CD14-positive monocyte (primary cell): ENCODE results near the gene FABP7. TPM values are rescaled to one million over a fixed set of nuclear protein-coding genes. Genes with fewer than 3 reads are reported as not detected.

Source experiments
- DNase-seq, 3 donors: peaks; one replicate each; pipeline ENCODE4 v3.0.0-alpha.2; 2011 to 2022
- H2AFZ ChIP-seq: 2 replicates; pipeline ENCODE4 v1.6.0; 2012; ENCODE audit warnings: mild to moderate bottlenecking, low read depth, low read length, inconsistent platforms; ENCODE audit not compliant: insufficient read depth, poor library complexity, severe bottlenecking
- H3K27ac ChIP-seq, 2 donors: 1 replicate in 1 of 2; 2 replicates in 1 of 2; pipeline ENCODE4 v1.5.1; 2012 to 2013; ENCODE audit warnings: low read length in 2 of 2, control low read depth in 1 of 2, inconsistent platforms in 1 of 2, low read depth in 1 of 2, mild to moderate bottlenecking in 1 of 2
- H3K27me3 ChIP-seq, 2 donors: one replicate each; pipeline versions ENCODE4 v1.6.0 to v1.6.1; 2011 to 2013; ENCODE audit warnings: low read length in 2 of 2; ENCODE audit not compliant: control insufficient read depth in 2 of 2, insufficient read depth in 2 of 2
- H3K36me3 ChIP-seq, 2 donors: replicated peaks in 1 of 2; 1 replicate in 1 of 2; 2 replicates in 1 of 2; pipeline versions ENCODE4 v1.5.1 to v1.6.1; 2012 to 2013; ENCODE audit warnings: low read length in 2 of 2, control low read depth in 1 of 2, inconsistent platforms in 1 of 2, mild to moderate bottlenecking in 1 of 2; ENCODE audit not compliant: insufficient read depth in 2 of 2, control insufficient read depth in 1 of 2
- H3K4me1 ChIP-seq, 2 donors: 1 replicate in 1 of 2; 2 replicates in 1 of 2; pipeline versions ENCODE4 v1.5.1 to v1.6.1; 2012 to 2013; ENCODE audit warnings: low read length in 2 of 2, control low read depth in 1 of 2, inconsistent platforms in 1 of 2, mild to moderate bottlenecking in 1 of 2, moderate library complexity in 1 of 2; ENCODE audit not compliant: insufficient read depth in 2 of 2, control insufficient read depth in 1 of 2
- H3K4me2 ChIP-seq: replicated peaks from 2 replicates; pipeline ENCODE3; 2012; ENCODE audit warnings: low read length, moderate library complexity, mild to moderate bottlenecking; ENCODE audit not compliant: poor library complexity, severe bottlenecking; ENCODE audit errors: extremely low read depth
- H3K4me3 ChIP-seq, 3 experiments: fragments of 200-600 bp in 1 of 3; sonication (generic) in 1 of 3; replicated peaks in 1 of 3; 1 replicate in 2 of 3; 2 replicates in 1 of 3; pipeline ENCODE4 v1.5.1; 2011 to 2013; ENCODE audit warnings: low read length in 3 of 3, mild to moderate bottlenecking in 3 of 3, control low read depth in 2 of 3, low read depth in 2 of 3, inconsistent platforms in 1 of 3, moderate library complexity in 1 of 3
- H3K79me2 ChIP-seq: 2 replicates; pipeline ENCODE4 v1.6.0; 2012; ENCODE audit warnings: mild to moderate bottlenecking, control low read depth, inconsistent platforms, low read length, moderate library complexity; ENCODE audit not compliant: insufficient read depth
- H3K9ac ChIP-seq: 2 replicates; pipeline ENCODE4 v1.6.0; 2017; ENCODE audit warnings: low read length, mild to moderate bottlenecking; ENCODE audit not compliant: insufficient read depth, poor library complexity, severe bottlenecking
- H3K9me3 ChIP-seq, 2 donors: replicated peaks in 1 of 2; 1 replicate in 1 of 2; 2 replicates in 1 of 2; pipeline versions ENCODE4 v1.5.1 to v1.6.1; 2012 to 2013; ENCODE audit warnings: low read length in 2 of 2, control low read depth in 1 of 2; ENCODE audit not compliant: control insufficient read depth in 1 of 2, insufficient read depth in 1 of 2
- H4K20me1 ChIP-seq: 2 replicates; pipeline ENCODE4 v1.6.0; 2012; ENCODE audit warnings: mild to moderate bottlenecking, low read length, control low read depth, moderate library complexity; ENCODE audit not compliant: insufficient read depth
- H3K27ac Mint-ChIP-seq, 7 donors: one replicate each; pipeline ENCODE4 v1.8.0; 2020; ENCODE audit warnings: mild to moderate bottlenecking in 7 of 7, mixed read lengths in 7 of 7, moderate library complexity in 6 of 7, inconsistent platforms in 2 of 7
- H3K27me3 Mint-ChIP-seq, 3 donors: one replicate each; pipeline ENCODE4 v1.8.0; 2021 to 2022; ENCODE audit warnings: low read depth in 3 of 3, mild to moderate bottlenecking in 3 of 3, mixed read lengths in 3 of 3, moderate library complexity in 3 of 3, inconsistent platforms in 1 of 3
- H3K36me3 Mint-ChIP-seq, 2 donors: one replicate each; pipeline ENCODE4 v1.8.0; 2020; ENCODE audit warnings: mixed read lengths in 2 of 2, inconsistent platforms in 1 of 2, mild to moderate bottlenecking in 1 of 2
- H3K4me1 Mint-ChIP-seq: one replicate; pipeline ENCODE4 v1.8.0; 2020; ENCODE audit warnings: mild to moderate bottlenecking, mixed read lengths
- H3K4me3 Mint-ChIP-seq, 2 donors: one replicate each; pipeline ENCODE4 v1.8.0; 2020; ENCODE audit warnings: mild to moderate bottlenecking in 2 of 2, mixed read lengths in 2 of 2, moderate library complexity in 1 of 2
- H3K9me3 Mint-ChIP-seq, 7 donors: one replicate each; pipeline ENCODE4 v1.8.0; 2020 to 2022; ENCODE audit warnings: mixed read lengths in 7 of 7, mild to moderate bottlenecking in 6 of 7, moderate library complexity in 6 of 7, inconsistent platforms in 2 of 7
- WGBS: methylation state at CpG from one replicate; pipeline ENCODE4 v1.1.5; 2013; ENCODE audit warnings: missing lambda C conversion rate; ENCODE audit not compliant: insufficient coverage; 5-methylcytosine and 5-hydroxymethylcytosine counted together
- intact Hi-C, 2 donors: fragments of 100-400 bp; cut with micrococcal nuclease; formaldehyde crosslinking; loops; one replicate each; pipeline versions ENCODE4 v1.15.0 to v1.15.1; 2023
- polyA plus RNA-seq, 3 donors: library from polyadenylated mRNA; depleted of rRNA in 1 of 3; unstranded in 2 of 3; stranded (reverse) in 1 of 3; fragments of 300-500 nt in 2 of 3; fragments of >200 nt in 1 of 3; fragmentation: Illumina TruSeq in 2 of 3; gene quantifications; 1 replicate in 2 of 3; 2 replicates in 1 of 3; pipeline ENCODE4 v1.2.3, GENCODE V29; 2012 to 2021
- TF ChIP-seq, protein P1 (sequence below): fragments of 200-600 bp; IDR thresholded peaks from one replicate; pipeline ENCODE4 v1.8.0; 2022; ENCODE audit warnings: antibody characterized with exemption, mild to moderate bottlenecking

Gene FABP7
- polyA plus RNA-seq, 3 donors, result not detected

DNA sequence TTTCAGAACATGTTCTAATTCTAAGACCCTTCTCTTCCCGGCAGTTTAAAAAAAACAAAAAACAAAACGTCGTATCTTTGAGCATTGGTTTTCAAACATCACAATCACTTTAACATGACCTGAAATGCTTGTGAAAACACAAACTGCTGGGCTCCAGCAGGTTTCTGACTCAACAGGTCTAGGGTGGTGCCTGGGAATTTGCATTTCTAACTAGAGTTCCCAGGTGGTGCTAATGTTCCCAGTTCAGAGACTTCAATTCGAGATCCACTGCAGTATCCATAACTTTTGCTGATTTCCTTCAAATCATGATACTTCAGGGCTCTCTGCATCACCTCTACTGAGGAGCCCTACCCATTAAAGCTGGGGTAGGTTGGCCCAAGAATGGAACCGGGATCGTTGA, 8.7 kb downstream of the FABP7 start:
- H2AFZ ChIP-seq, result no peak overlapping the region
- TF ChIP-seq, protein P1, sequence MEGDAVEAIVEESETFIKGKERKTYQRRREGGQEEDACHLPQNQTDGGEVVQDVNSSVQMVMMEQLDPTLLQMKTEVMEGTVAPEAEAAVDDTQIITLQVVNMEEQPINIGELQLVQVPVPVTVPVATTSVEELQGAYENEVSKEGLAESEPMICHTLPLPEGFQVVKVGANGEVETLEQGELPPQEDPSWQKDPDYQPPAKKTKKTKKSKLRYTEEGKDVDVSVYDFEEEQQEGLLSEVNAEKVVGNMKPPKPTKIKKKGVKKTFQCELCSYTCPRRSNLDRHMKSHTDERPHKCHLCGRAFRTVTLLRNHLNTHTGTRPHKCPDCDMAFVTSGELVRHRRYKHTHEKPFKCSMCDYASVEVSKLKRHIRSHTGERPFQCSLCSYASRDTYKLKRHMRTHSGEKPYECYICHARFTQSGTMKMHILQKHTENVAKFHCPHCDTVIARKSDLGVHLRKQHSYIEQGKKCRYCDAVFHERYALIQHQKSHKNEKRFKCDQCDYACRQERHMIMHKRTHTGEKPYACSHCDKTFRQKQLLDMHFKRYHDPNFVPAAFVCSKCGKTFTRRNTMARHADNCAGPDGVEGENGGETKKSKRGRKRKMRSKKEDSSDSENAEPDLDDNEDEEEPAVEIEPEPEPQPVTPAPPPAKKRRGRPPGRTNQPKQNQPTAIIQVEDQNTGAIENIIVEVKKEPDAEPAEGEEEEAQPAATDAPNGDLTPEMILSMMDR, result no peak
- intact Hi-C loops, result loop anchor here in 1 of 2 donors (5.0 kb wide), 1 partner anchor 36 kb away; no protein-coding TSS in a partner anchor

DNA sequence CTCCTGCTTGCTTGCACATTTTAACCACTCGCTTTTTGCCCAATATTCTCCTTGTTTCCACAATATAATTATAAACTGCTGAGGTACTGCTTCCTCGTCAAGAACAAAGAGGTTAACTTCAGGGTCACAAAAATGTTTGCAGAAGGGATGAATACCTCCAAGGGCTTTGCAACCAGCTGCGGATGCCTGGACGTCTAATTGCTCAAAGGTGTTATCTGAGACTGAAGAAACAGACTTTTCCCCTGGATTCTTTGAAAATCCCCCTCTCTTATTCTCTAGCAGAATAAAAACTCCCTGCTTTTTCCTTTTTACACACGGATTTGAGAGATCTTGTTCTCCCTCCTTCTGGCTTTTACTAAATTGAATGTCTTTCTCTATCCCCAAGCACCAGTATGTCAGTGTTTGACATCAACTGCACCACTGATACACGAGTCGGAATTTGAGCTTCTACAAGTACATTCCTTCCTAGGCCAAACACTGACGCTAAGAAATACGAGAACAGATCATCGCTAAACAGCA, 9.2 kb downstream of the FABP7 start:
- TF ChIP-seq, protein P1, result no peak
- H3K27ac ChIP-seq, result peak overlapping the region; percentile 91 to 95
- Mint-ChIP-seq H3K27ac (peak overlapping the region; percentile 94 to 99 (median 97)), H3K27me3 (peaks cover 40 to 49% (median 47%) of the 10 kb centered on the region in 3 donors), H3K9me3 (peaks cover 0 to 3% (median 0%) of the 10 kb centered on the region in 7 donors), H3K4me3 (peak overlapping the region; percentile 91 to 97), H3K4me1 (peaks cover 40% of the 10 kb centered on the region), H3K36me3 (peaks cover 6 to 29% of the 10 kb centered on the region in 2 donors)
- peak overlapping the region; percentile 93 for H3K4me2 ChIP-seq
- peak overlapping the region; percentile 81 to 89 (median 86) for H3K4me3 ChIP-seq
- intact Hi-C loops, result loop anchor here in 1 of 2 donors (5.0 kb wide), 1 partner anchor 36 kb away; no protein-coding TSS in a partner anchor
- no peaks in the 10 kb centered on the region for H3K36me3 ChIP-seq
- 0% methylated on average over 5 of the region's 10 CpGs for WGBS
- peaks cover 10% of the 10 kb centered on the region for H4K20me1 ChIP-seq
- H3K9me3 ChIP-seq, result no peaks in the 10 kb centered on the region
- peaks cover 30 to 35% of the 10 kb centered on the region in 2 donors for H3K27me3 ChIP-seq
- peaks cover 38 to 41% of the 10 kb centered on the region in 2 donors for H3K4me1 ChIP-seq
- H2AFZ ChIP-seq, result peak overlapping the region; percentile 81
- no peak for DNase-seq
- H3K79me2 ChIP-seq, result peaks cover 44% of the 10 kb centered on the region
- H3K9ac ChIP-seq, result peak overlapping the region; percentile 94

More for the DNA sequence above, 8.7 kb downstream of the FABP7 start:
- Histone ChIP-seq H3K9ac (no peak overlapping the region), H3K27ac (no peak overlapping the region), H3K79me2 (peaks cover 39% of the 10 kb centered on the region), H3K36me3 (no peaks in the 10 kb centered on the region), H3K4me1 (peaks cover 38 to 41% of the 10 kb centered on the region in 2 donors), H3K9me3 (no peaks in the 10 kb centered on the region), H3K4me2 (peak overlapping the region; percentile 93), H4K20me1 (peaks cover 10% of the 10 kb centered on the region), H3K27me3 (peaks cover 35 to 38% of the 10 kb centered on the region in 2 donors), H3K4me3 (peak overlapping the region in 1 of 3 experiments; percentile 86)
- H3K4me3 Mint-ChIP-seq, result peak overlapping the region in 1 of 2 donors; percentile 97
- H3K27me3 Mint-ChIP-seq, result peaks cover 40 to 50% (median 50%) of the 10 kb centered on the region in 3 donors
- 49% methylated on average over 5 of the region's 6 CpGs for WGBS
- no peak for DNase-seq
- H3K36me3 Mint-ChIP-seq, result peaks cover 5 to 24% of the 10 kb centered on the region in 2 donors
- H3K9me3 Mint-ChIP-seq, result peaks cover 0 to 3% (median 0%) of the 10 kb centered on the region in 7 donors
- peaks cover 40% of the 10 kb centered on the region for H3K4me1 Mint-ChIP-seq
- no peak overlapping the region for H3K27ac Mint-ChIP-seq
